Heart left ventricle (tissue), 16 donors: ENCODE data around the gene FTO. TPM values are rescaled to one million over a fixed set of nuclear protein-coding genes. Genes with fewer than 3 reads are reported as not detected.

Source experiments
- ATAC-seq, 4 donors: fragments of 200-7000 bp; cut with Tn5 transposase; one replicate each; pipeline ENCODE4 v1.9.1; 2020 to 2022; ENCODE audit warnings: moderate library complexity in 4 of 4, mild to moderate bottlenecking in 3 of 4, moderate number of reproducible peaks in 1 of 4
- DNase-seq, 5 donors: peaks; one replicate each; pipeline ENCODE4 v3.0.0-alpha.2; 2020
- H3K27ac ChIP-seq, 12 donors: fragments of 200-600 bp; sonication (generic) in 4 of 12; one replicate each; pipeline versions ENCODE4 v1.5.0 to v1.8.0; 2016 to 2022; ENCODE audit warnings: mild to moderate bottlenecking in 2 of 12
- H3K27me3 ChIP-seq, 9 donors: fragments of 200-600 bp; sonication (generic) in 2 of 9; one replicate each; pipeline versions ENCODE4 v1.5.1 to v1.8.0; 2016 to 2022; ENCODE audit warnings: mild to moderate bottlenecking in 3 of 9
- H3K36me3 ChIP-seq, 9 donors: fragments of 200-600 bp; sonication (generic) in 2 of 9; one replicate each; pipeline versions ENCODE4 v1.5.0 to v1.8.0; 2018 to 2022; ENCODE audit warnings: mild to moderate bottlenecking in 2 of 9
- H3K4me1 ChIP-seq, 12 donors: fragments of 200-600 bp; sonication (generic) in 4 of 12; one replicate each; pipeline versions ENCODE4 v1.5.0 to v1.8.0; 2016 to 2022; ENCODE audit warnings: mild to moderate bottlenecking in 3 of 12
- H3K4me3 ChIP-seq, 12 donors: fragments of 200-600 bp; sonication (generic) in 4 of 12; one replicate each; pipeline versions ENCODE4 v1.5.0 to v1.8.0; 2017 to 2022; ENCODE audit warnings: mild to moderate bottlenecking in 9 of 12, moderate library complexity in 4 of 12
- H3K9me3 ChIP-seq, 12 donors: fragments of 200-600 bp; sonication (generic) in 4 of 12; one replicate each; pipeline versions ENCODE4 v1.5.0 to v1.8.0; 2016 to 2022; ENCODE audit warnings: mild to moderate bottlenecking in 1 of 12
- CTCF ChIP-seq, 12 donors: fragments of 200-600 bp; sonication (generic) in 4 of 12; IDR thresholded peaks; one replicate each; pipeline versions ENCODE4 v1.5.0 to v1.8.0; 2018 to 2022; ENCODE audit warnings: antibody characterized with exemption in 12 of 12, mild to moderate bottlenecking in 5 of 12
- POLR2A ChIP-seq, 2 donors: fragments of 450-650 bp; IDR thresholded peaks; one replicate each; pipeline ENCODE4 v1.6.1; 2017; ENCODE audit warnings: antibody characterized with exemption in 2 of 2, mild to moderate bottlenecking in 2 of 2, moderate library complexity in 2 of 2
- WGBS, 4 donors: extraction: QIAGEN DNeasy Blood & Tissue Kit in 2 of 4; methylation state at CpG; one replicate each; pipeline versions ENCODE4 v1.1.5 to v1.1.7; 2013 to 2018; 5-methylcytosine and 5-hydroxymethylcytosine counted together
- intact Hi-C, 10 donors: fragments of 100-400 bp; cut with DNase I; formaldehyde crosslinking; loops; one replicate each; pipeline versions ENCODE4 v1.11.1 to v1.14.2; 2022
- polyA plus RNA-seq, 2 donors: library from polyadenylated mRNA; stranded (reverse); fragments of 200-250 nt; gene quantifications; one replicate each; pipeline ENCODE4 v1.2.3, GENCODE V29; 2013
- total RNA-seq, 9 donors: library from RNA; depleted of rRNA in 2 of 9; stranded (reverse); fragments of >200 nt in 2 of 9; fragmentation: NEBNext Ultra II Directional in 3 of 9; extraction: Animal tissue kit (Norgen Biotek cat#: 25700) in 3 of 9; gene quantifications; one replicate each; pipeline versions ENCODE4 v1.1.0 to v1.2.4, GENCODE V29; 2016 to 2023
- donor health status: ischemic (EF 13 %, LVEDD 7.1; RV severe dilation, severe dysfunction).
- donor health status: healthy with polysubstance abuse.
- donor health status: DM: no; HTN: yes; CAD: no.
- donor health status: DM: no; HTN: no; CAD: no.
- donor health status: ischemic (EF 25% LVEDD 6.9; RV normal size, moderate dysfunction).
- donor health status: ischemic (EF 25% LVEDD 5.7; RV mildly dilated, moderate dysfunction).
- donor health status: healthy.
- donor health status: DM: yes; HTN: yes; CAD: no.
- donor health status: ischemic (EF 35%, LVEDD 5.7; RV mildly dilated, moderate dysfunction).
- donor health status: nonischemic (EF 11% LVEDD 7.7; RV severe dilation, severe dysfunction).
- donor health status: DM: yes; HTN: yes; CAD: no.
- donor health status: PGD.
- donor health status: ischemic (EF 29% LVEDD 5.4; RV normal size, mild dysfunction).
- donor health status: nonischemic (EF 23%, LVEDD 6.1; RV moderate dilation, normal function).

FTO gene
- total and polyA plus RNA-seq, 11 donors, result 11.8 to 105 (median 86.8) TPM

- TF ChIP-seq POLR2A (IDR thresholded peaks at IDR 0.05) (no peak), CTCF (IDR thresholded peaks at IDR 0.05) (no peak)
- no peak for ATAC-seq
Measured at GRCh38 chr16:54067322-54068065, 363.5 kb downstream of the FTO start.

GRCh38 chr16:54068212-54068611, 364.3 kb downstream of the FTO start:
- H3K9me3 ChIP-seq, result no peaks in the 10 kb centered on the region
- no peaks in the 10 kb centered on the region for H3K36me3 ChIP-seq
- DNase-seq, result no peak
- no peak overlapping the region for H3K27ac ChIP-seq
- no peaks in the 10 kb centered on the region for H3K27me3 ChIP-seq
- H3K4me1 ChIP-seq, result peaks cover 0 to 13% (median 0%) of the 10 kb centered on the region in 12 donors
- 97 to 100% (median 98%) methylated on average over 2 of the region's 2 CpGs for WGBS, 4 donors
- TF ChIP-seq POLR2A (IDR thresholded peaks at IDR 0.05), result no peak
- no peak for TF ChIP-seq CTCF (IDR thresholded peaks at IDR 0.05)
- ATAC-seq, result no peak
- intact Hi-C loops, result loop anchor here in 2 of 10 donors (10.0 kb wide), 2 partner anchors 207 to 283 kb away; no protein-coding TSS in a partner anchor
- H3K4me3 ChIP-seq, result no peak overlapping the region

More at GRCh38 chr16:54067322-54068065, 363.5 kb downstream of the FTO start:
- H3K27ac ChIP-seq, result no peak overlapping the region
- WGBS, 4 donors, result 91 to 97% (median 94%) methylated on average over 8 of the region's 8 CpGs
- no peak for DNase-seq
- no peaks in the 10 kb centered on the region for H3K27me3 ChIP-seq
- no peaks in the 10 kb centered on the region for H3K36me3 ChIP-seq
- intact Hi-C loops, result loop anchor here in 2 of 10 donors (10.0 kb wide), 2 partner anchors 207 to 283 kb away; no protein-coding TSS in a partner anchor
- H3K4me1 ChIP-seq, result peaks cover 0 to 17% (median 0%) of the 10 kb centered on the region in 12 donors
- H3K9me3 ChIP-seq, result no peaks in the 10 kb centered on the region
- H3K4me3 ChIP-seq, result no peak overlapping the region

- H3K27me3 ChIP-seq, result no peaks in the 10 kb centered on the region
- WGBS, 4 donors, result 93 to 96% (median 94%) methylated on average over 3 of the region's 3 CpGs
- intact Hi-C loops, result loop anchor here in 2 of 10 donors (10.0 kb wide), 2 partner anchors 205 to 285 kb away; no protein-coding TSS in a partner anchor
- ATAC-seq (no peak), DNase-seq (no peak)
- no peaks in the 10 kb centered on the region for H3K36me3 ChIP-seq
- peaks cover 0 to 10% (median 0%) of the 10 kb centered on the region in 12 donors for H3K4me1 ChIP-seq
- H3K27ac ChIP-seq, result no peak overlapping the region
- TF ChIP-seq CTCF (IDR thresholded peaks at IDR 0.05) (no peak), POLR2A (IDR thresholded peaks at IDR 0.05) (no peak)
- H3K9me3 ChIP-seq, result no peaks in the 10 kb centered on the region
- H3K4me3 ChIP-seq, result no peak overlapping the region
Measured at GRCh38 chr16:54069601-54070239, 365.8 kb downstream of the FTO start.

GRCh38 chr16:54070789-54071343, 366.9 kb downstream of the FTO start:
- Histone ChIP-seq H3K4me1 (peaks cover 0 to 13% (median 0%) of the 10 kb centered on the region in 12 donors), H3K27me3 (no peaks in the 10 kb centered on the region), H3K4me3 (no peak overlapping the region), H3K36me3 (no peaks in the 10 kb centered on the region), H3K27ac (no peak overlapping the region), H3K9me3 (no peaks in the 10 kb centered on the region)
- no peak for ATAC-seq
- intact Hi-C loops, result no loop called here
- TF ChIP-seq CTCF (IDR thresholded peaks at IDR 0.05) (no peak), POLR2A (IDR thresholded peaks at IDR 0.05) (no peak)
- DNase-seq, result no peak
- WGBS, 4 donors, result 94 to 96% (median 95%) methylated on average over 2 of the region's 2 CpGs
